OCI-LY1 (cell line): ENCODE results near the gene SFSWAP.

Experiments
- H2AFZ ChIP-seq: fragments of 200-600 bp; sonication (generic), shearing (Covaris generic); 2 replicates; pipeline ENCODE4 v1.6.0; 2014; ENCODE audit warnings: antibody characterized with exemption, mild to moderate bottlenecking, low read length
- H3F3A ChIP-seq: fragments of 200-600 bp; sonication (generic), shearing (Covaris generic); 2 replicates; pipeline ENCODE4 v1.6.0; 2014; ENCODE audit warnings: mild to moderate bottlenecking, antibody characterized with exemption, low read length, moderate library complexity; ENCODE audit not compliant: insufficient read depth
- H3K27ac ChIP-seq: fragments of 200-600 bp; sonication (generic); 2 replicates; pipeline ENCODE4 v1.5.1; 2014; ENCODE audit warnings: low read length, mixed run types, mild to moderate bottlenecking, low read depth; ENCODE audit not compliant: poor library complexity, severe bottlenecking
- H3K27me3 ChIP-seq: fragments of 200-600 bp; sonication (generic); 2 replicates; pipeline ENCODE4 v1.6.0; 2014; ENCODE audit warnings: antibody characterized with exemption, mild to moderate bottlenecking, low read length, moderate library complexity; ENCODE audit not compliant: insufficient read depth
- H3K36me3 ChIP-seq: fragments of 200-600 bp; sonication (generic); 2 replicates; pipeline ENCODE4 v1.6.1; 2014; ENCODE audit warnings: mild to moderate bottlenecking, antibody characterized with exemption, low read length, moderate library complexity, mixed read lengths; ENCODE audit not compliant: insufficient read depth
- H3K4me1 ChIP-seq: fragments of 200-600 bp; sonication (generic); 2 replicates; pipeline ENCODE4 v1.5.1; 2014; ENCODE audit warnings: mild to moderate bottlenecking, low read length, moderate library complexity; ENCODE audit not compliant: insufficient read depth, severe bottlenecking
- H3K4me2 ChIP-seq: fragments of 200-600 bp; sonication (generic), shearing (Covaris generic); 2 replicates; pipeline ENCODE4 v1.6.1; 2014; ENCODE audit warnings: low read length
- H3K4me3 ChIP-seq: fragments of 200-600 bp; sonication (generic); 2 replicates; pipeline ENCODE4 v1.5.1; 2014; ENCODE audit warnings: low read length, low read depth, mild to moderate bottlenecking, mixed read lengths; ENCODE audit not compliant: poor library complexity, severe bottlenecking
- H3K79me2 ChIP-seq: fragments of 200-600 bp; shearing (Covaris generic); 2 replicates; pipeline ENCODE4 v1.6.1; 2016; ENCODE audit warnings: mixed run types, low read length, mixed read lengths; ENCODE audit not compliant: insufficient read depth
- H3K9ac ChIP-seq: fragments of 200-600 bp; sonication (generic), shearing (Covaris generic); 2 replicates; pipeline ENCODE4 v1.6.1; 2014; ENCODE audit warnings: mild to moderate bottlenecking, low read length, mixed read lengths
- H3K9me2 ChIP-seq: fragments of 200-600 bp; sonication (generic), shearing (Covaris generic); 2 replicates; pipeline ENCODE4 v1.6.1; 2014; ENCODE audit warnings: low read depth, mild to moderate bottlenecking, low read length, mixed read lengths
- H3K9me3 ChIP-seq: fragments of 200-600 bp; shearing (Covaris generic); 2 replicates; pipeline ENCODE4 v1.6.1; 2014; ENCODE audit warnings: low read length, mixed read lengths
- H4K20me1 ChIP-seq: fragments of 200-600 bp; sonication (generic), shearing (Covaris generic); 2 replicates; pipeline ENCODE4 v1.6.0; 2016; ENCODE audit warnings: mild to moderate bottlenecking, low read length; ENCODE audit not compliant: insufficient read depth
- EZH2 ChIP-seq: fragments of 200-600 bp; sonication (generic), shearing (Covaris generic); IDR thresholded peaks from 2 replicates; pipeline ENCODE4 v1.8.0; 2017; ENCODE audit warnings: borderline replicate concordance, mixed run types, mild to moderate bottlenecking, antibody characterized with exemption, low read length, moderate library complexity, mixed read lengths
- TF ChIP-seq, protein P1 (sequence below): fragments of 200-600 bp; sonication (generic), shearing (Covaris generic); IDR thresholded peaks from 2 replicates; pipeline ENCODE4 v1.5.1; 2017; ENCODE audit warnings: mild to moderate bottlenecking, antibody characterized with exemption, low read length, moderate library complexity, mixed read lengths

Gene SFSWAP

GRCh38 chr12:131749618-131750315, 38.9 kb downstream of the SFSWAP start:
- Histone ChIP-seq H3F3A (no peaks in the 10 kb centered on the region), H3K27ac (no peak overlapping the region), H2AFZ (no peak overlapping the region), H4K20me1 (no peaks in the 10 kb centered on the region), H3K36me3 (peaks cover 88% of the 10 kb centered on the region), H3K79me2 (no peaks in the 10 kb centered on the region), H3K4me2 (no peak overlapping the region), H3K9me3 (no peaks in the 10 kb centered on the region), H3K27me3 (no peaks in the 10 kb centered on the region), H3K9ac (no peak overlapping the region), H3K9me2 (no peaks in the 10 kb centered on the region), H3K4me1 (no peaks in the 10 kb centered on the region), H3K4me3 (no peak overlapping the region)
- TF ChIP-seq, protein P1, sequence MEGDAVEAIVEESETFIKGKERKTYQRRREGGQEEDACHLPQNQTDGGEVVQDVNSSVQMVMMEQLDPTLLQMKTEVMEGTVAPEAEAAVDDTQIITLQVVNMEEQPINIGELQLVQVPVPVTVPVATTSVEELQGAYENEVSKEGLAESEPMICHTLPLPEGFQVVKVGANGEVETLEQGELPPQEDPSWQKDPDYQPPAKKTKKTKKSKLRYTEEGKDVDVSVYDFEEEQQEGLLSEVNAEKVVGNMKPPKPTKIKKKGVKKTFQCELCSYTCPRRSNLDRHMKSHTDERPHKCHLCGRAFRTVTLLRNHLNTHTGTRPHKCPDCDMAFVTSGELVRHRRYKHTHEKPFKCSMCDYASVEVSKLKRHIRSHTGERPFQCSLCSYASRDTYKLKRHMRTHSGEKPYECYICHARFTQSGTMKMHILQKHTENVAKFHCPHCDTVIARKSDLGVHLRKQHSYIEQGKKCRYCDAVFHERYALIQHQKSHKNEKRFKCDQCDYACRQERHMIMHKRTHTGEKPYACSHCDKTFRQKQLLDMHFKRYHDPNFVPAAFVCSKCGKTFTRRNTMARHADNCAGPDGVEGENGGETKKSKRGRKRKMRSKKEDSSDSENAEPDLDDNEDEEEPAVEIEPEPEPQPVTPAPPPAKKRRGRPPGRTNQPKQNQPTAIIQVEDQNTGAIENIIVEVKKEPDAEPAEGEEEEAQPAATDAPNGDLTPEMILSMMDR, result no peak

- TF ChIP-seq, protein P1, result no peak
- TF ChIP-seq EZH2, result no peak
- H3K36me3 ChIP-seq, result peaks cover 88% of the 10 kb centered on the region
Observed at GRCh38 chr12:131751335-131751734, 40.4 kb downstream of the SFSWAP start.

DNA sequence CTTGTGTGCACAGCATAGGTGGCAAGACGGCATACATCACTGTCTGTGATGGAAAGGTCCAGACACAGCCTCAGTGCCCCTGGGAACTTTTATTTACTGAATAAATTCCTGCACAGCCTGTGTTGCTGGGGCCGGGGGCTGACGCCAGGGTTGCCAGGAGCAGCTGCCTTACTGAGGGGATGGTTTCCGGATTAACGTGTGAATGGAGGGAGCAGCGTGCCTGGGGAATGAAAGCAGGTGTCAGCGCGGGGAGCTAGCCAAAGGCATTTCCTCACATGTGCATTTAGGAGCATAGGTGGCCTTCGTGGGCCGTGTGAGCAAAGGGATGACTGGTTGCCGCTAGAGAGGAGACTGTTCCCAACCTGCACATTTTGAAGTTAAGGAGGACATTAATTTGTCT, 41.6 kb downstream of the SFSWAP start:
- Histone ChIP-seq H3K36me3 (peaks cover 90% of the 10 kb centered on the region), H3K9ac (no peak overlapping the region), H4K20me1 (no peaks in the 10 kb centered on the region), H3K79me2 (no peaks in the 10 kb centered on the region), H3K9me2 (no peaks in the 10 kb centered on the region), H3K4me2 (no peak overlapping the region), H3K9me3 (no peaks in the 10 kb centered on the region), H3K27me3 (no peaks in the 10 kb centered on the region), H3K27ac (no peak overlapping the region), H3K4me3 (no peak overlapping the region), H2AFZ (no peak overlapping the region), H3K4me1 (no peaks in the 10 kb centered on the region), H3F3A (no peaks in the 10 kb centered on the region)
- TF ChIP-seq EZH2, result no peak
- TF ChIP-seq, protein P1, result no peak

More at GRCh38 chr12:131751335-131751734, 40.4 kb downstream of the SFSWAP start:
- H4K20me1 ChIP-seq, result no peaks in the 10 kb centered on the region
- H2AFZ ChIP-seq, result no peak overlapping the region
- no peaks in the 10 kb centered on the region for H3K9me3 ChIP-seq
- no peak overlapping the region for H3K4me2 ChIP-seq
- H3K79me2 ChIP-seq, result no peaks in the 10 kb centered on the region
- no peak overlapping the region for H3K4me3 ChIP-seq
- no peaks in the 10 kb centered on the region for H3K9me2 ChIP-seq
- H3K27ac ChIP-seq, result no peak overlapping the region
- no peaks in the 10 kb centered on the region for H3K27me3 ChIP-seq
- H3K4me1 ChIP-seq, result no peaks in the 10 kb centered on the region
- H3F3A ChIP-seq, result no peaks in the 10 kb centered on the region
- no peak overlapping the region for H3K9ac ChIP-seq
